HG02588 (cell line): ENCODE data around the gene PPP1R1C.

Source experiments
- ATAC-seq: cut with Tn5 transposase; IDR thresholded peaks from one replicate; pipeline ENCODE4 v1.9.1; 2021; ENCODE audit warnings: mild to moderate bottlenecking, moderate library complexity; ENCODE audit not compliant: unreplicated experiment

The PPP1R1C gene

GRCh38 chr2:181971032-181971431 is 14.6 kb upstream of the PPP1R1C start:
- no peak for ATAC-seq

- no peak for ATAC-seq
Measured at GRCh38 chr2:181972431-181973170, 13.1 kb upstream of the PPP1R1C start.

- ATAC-seq: no peak
Measured at GRCh38 chr2:181973171-181973783, 12.4 kb upstream of the PPP1R1C start.

- ATAC-seq: peak; percentile 57
Measured at GRCh38 chr2:181977661-181978350, 7.8 kb upstream of the PPP1R1C start.

- peak; percentile 26 for ATAC-seq
Measured at GRCh38 chr2:181978351-181979150, 7.1 kb upstream of the PPP1R1C start.

GRCh38 chr2:181984060-181984459 is 1.6 kb upstream of the PPP1R1C start:
- ATAC-seq: no peak

GRCh38 chr2:181984814-181985631 is 630 bp upstream of the PPP1R1C start:
- no peak for ATAC-seq

GRCh38 chr2:181988154-181988924 is 2.7 kb downstream of the PPP1R1C start:
- no peak for ATAC-seq

GRCh38 chr2:181989099-181989498 is 3.4 kb downstream of the PPP1R1C start:
- ATAC-seq: no peak

GRCh38 chr2:181991171-181991885 is 5.7 kb downstream of the PPP1R1C start:
- ATAC-seq: peak; percentile 95

GRCh38 chr2:181992776-181993175 is 7.1 kb downstream of the PPP1R1C start:
- peak; percentile 81 for ATAC-seq

GRCh38 chr2:181995289-181995688 is 9.6 kb downstream of the PPP1R1C start:
- ATAC-seq: no peak

GRCh38 chr2:181998041-181998835 is 12.6 kb downstream of the PPP1R1C start:
- no peak for ATAC-seq

GRCh38 chr2:181998891-181999654 is 13.4 kb downstream of the PPP1R1C start:
- no peak for ATAC-seq

GRCh38 chr2:181999911-182000310 is 14.3 kb downstream of the PPP1R1C start:
- ATAC-seq: no peak

GRCh38 chr2:182004945-182005520 is 19.4 kb downstream of the PPP1R1C start:
- ATAC-seq: no peak
